ENCODE measurements around the gene TPH2.

DNA sequence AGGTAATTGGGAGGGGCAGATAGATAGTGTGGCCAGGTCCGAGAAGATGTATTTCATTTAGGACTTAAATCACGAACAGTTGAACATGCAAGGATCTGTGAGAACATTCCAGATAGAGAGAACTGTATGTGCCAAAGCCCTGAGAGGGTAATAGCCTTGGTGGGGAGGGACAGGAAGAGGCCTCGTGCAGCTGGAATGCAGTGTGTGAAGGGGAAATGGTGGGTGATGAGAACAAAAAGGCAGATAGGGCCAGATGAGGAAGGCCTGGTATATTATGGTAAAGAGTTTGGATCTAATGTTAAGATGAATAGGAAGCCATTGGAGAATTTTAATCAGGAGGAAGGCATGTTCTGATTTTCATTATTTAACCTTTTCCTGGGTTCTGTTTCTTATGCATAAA, 136.3 kb downstream of the TPH2 start:
- TF ChIP-seq POLR2A (IDR thresholded peaks at IDR 0.05; ENCODE audit: low read depth, low read length) = no peak
- no peak for TF ChIP-seq POLR2AphosphoS5 (IDR thresholded peaks at IDR 0.05; ENCODE audit: low read depth, low read length)

Data from GM12891 (cell line).